Measurements from ENCODE around the gene VLDLR.

DNA sequence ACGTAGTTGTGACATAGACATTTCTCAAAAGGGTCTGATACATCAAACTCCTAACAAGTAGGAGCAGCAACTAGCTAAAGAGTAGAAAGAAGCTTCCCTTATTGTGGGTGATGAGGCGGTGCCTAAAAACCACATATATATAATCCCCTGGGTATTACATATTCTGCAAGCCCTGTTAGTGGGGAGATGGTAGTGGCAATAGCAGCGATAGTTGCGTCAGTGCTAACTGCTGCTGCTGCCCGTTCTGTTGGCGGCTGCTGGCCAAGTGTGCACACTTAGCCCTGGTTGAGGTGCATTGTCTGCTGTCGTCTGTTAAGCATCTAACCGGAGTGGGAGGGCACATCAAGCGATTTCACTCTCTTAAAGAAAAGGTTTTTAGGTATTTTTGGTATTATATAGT is 35.8 kb downstream of the VLDLR start:
- TF ChIP-seq, protein P1, sequence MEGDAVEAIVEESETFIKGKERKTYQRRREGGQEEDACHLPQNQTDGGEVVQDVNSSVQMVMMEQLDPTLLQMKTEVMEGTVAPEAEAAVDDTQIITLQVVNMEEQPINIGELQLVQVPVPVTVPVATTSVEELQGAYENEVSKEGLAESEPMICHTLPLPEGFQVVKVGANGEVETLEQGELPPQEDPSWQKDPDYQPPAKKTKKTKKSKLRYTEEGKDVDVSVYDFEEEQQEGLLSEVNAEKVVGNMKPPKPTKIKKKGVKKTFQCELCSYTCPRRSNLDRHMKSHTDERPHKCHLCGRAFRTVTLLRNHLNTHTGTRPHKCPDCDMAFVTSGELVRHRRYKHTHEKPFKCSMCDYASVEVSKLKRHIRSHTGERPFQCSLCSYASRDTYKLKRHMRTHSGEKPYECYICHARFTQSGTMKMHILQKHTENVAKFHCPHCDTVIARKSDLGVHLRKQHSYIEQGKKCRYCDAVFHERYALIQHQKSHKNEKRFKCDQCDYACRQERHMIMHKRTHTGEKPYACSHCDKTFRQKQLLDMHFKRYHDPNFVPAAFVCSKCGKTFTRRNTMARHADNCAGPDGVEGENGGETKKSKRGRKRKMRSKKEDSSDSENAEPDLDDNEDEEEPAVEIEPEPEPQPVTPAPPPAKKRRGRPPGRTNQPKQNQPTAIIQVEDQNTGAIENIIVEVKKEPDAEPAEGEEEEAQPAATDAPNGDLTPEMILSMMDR (IDR thresholded peaks at IDR 0.05), result no peak
- TF ChIP-seq EZH2 (IDR thresholded peaks at IDR 0.05) (no peak), EZH2phosphoT487 (IDR thresholded peaks at IDR 0.05) (no peak)

All from neural progenitor cell (in vitro differentiated cells).